ENCODE results near the gene ZSWIM5.

Gene ZSWIM5

DNA sequence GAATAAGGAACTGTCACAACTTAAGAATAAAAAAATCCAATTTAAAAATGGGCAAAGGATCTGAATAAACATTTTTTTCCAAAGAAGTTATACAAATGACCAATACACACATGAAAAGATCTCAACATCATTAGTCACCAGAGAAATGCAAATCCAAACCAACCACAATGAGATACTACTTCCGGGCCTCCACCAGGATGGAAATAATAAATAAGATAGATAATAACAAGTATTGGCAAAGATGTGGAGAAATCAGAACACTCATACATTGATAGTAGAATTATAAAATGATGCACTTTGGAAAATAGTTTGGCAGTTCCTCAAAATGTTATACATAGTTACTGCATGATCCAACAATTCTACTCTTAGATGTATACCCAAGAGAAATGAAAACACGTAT, 18.7 kb downstream of the ZSWIM5 start:
- TF ChIP-seq, protein P1, sequence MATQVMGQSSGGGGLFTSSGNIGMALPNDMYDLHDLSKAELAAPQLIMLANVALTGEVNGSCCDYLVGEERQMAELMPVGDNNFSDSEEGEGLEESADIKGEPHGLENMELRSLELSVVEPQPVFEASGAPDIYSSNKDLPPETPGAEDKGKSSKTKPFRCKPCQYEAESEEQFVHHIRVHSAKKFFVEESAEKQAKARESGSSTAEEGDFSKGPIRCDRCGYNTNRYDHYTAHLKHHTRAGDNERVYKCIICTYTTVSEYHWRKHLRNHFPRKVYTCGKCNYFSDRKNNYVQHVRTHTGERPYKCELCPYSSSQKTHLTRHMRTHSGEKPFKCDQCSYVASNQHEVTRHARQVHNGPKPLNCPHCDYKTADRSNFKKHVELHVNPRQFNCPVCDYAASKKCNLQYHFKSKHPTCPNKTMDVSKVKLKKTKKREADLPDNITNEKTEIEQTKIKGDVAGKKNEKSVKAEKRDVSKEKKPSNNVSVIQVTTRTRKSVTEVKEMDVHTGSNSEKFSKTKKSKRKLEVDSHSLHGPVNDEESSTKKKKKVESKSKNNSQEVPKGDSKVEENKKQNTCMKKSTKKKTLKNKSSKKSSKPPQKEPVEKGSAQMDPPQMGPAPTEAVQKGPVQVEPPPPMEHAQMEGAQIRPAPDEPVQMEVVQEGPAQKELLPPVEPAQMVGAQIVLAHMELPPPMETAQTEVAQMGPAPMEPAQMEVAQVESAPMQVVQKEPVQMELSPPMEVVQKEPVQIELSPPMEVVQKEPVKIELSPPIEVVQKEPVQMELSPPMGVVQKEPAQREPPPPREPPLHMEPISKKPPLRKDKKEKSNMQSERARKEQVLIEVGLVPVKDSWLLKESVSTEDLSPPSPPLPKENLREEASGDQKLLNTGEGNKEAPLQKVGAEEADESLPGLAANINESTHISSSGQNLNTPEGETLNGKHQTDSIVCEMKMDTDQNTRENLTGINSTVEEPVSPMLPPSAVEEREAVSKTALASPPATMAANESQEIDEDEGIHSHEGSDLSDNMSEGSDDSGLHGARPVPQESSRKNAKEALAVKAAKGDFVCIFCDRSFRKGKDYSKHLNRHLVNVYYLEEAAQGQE (IDR thresholded peaks at IDR 0.05; ENCODE audit: insufficient read depth in 1 of 2, low read depth in 2 of 2, low read length in 2 of 2): no peak
- no peak for TF ChIP-seq SIN3A (IDR thresholded peaks at IDR 0.05; ENCODE audit: borderline replicate concordance, insufficient read depth, low read length)
- TF ChIP-seq TAF1 (IDR thresholded peaks at IDR 0.05; ENCODE audit: borderline replicate concordance, insufficient read depth, low read length): no peak

DNA sequence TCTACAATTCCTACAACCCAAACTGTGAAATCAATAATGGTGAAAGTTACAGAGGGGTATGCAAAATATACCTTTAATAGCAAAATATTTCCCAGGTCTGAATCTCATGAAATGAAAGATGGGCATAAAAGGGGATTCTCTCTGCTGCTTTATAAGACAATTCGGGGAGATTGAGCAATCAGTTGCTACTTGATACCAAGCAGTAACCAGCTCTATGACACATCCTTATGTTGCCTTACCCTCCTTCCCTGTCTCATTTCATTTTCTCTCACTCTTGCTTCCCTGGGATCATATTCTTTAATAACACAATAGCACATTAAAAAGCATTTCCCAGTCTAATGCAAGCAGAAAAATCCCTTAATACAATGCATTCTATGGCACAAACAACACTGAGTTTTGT, 29.0 kb downstream of the ZSWIM5 start:
- TF ChIP-seq FOXP2 (optimal IDR thresholded peaks at IDR 0.05; ENCODE audit: borderline replicate concordance, extremely low read depth, extremely low read length, insufficient read depth) (no peak), SIN3A (IDR thresholded peaks at IDR 0.05; ENCODE audit: borderline replicate concordance, insufficient read depth, low read length) (no peak), TAF1 (IDR thresholded peaks at IDR 0.05; ENCODE audit: borderline replicate concordance, insufficient read depth, low read length) (no peak), POLR2AphosphoS5 (IDR thresholded peaks at IDR 0.05; ENCODE audit: low read depth, low read length) (no peak)
- TF ChIP-seq, protein P1 (IDR thresholded peaks at IDR 0.05; ENCODE audit: insufficient read depth in 1 of 2, low read depth in 2 of 2, low read length in 2 of 2): no peak

DNA sequence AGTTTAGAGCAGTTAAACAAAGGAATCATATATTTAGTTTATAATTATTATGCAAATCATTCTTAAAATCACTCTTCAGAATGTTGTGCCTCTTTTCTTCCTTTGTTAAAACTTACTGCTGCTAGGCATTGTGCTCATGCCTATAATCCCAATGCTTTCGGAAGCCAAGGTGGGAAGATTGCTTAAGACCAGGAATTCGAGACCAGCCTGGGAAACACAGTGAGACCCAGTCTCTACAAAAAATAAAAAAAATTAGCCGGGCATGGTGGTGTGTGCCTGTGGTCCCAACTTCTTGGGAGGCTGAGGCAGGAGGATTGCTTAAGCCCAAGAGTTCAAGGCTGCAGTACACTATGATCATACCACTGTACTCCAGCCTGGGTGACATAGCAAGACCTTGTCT, 33.6 kb downstream of the ZSWIM5 start:
- TF ChIP-seq FOXP2 (optimal IDR thresholded peaks at IDR 0.05; ENCODE audit: borderline replicate concordance, extremely low read depth, extremely low read length, insufficient read depth): no peak
- no peak for TF ChIP-seq POLR2AphosphoS5 (IDR thresholded peaks at IDR 0.05; ENCODE audit: low read depth, low read length)
- no peak for TF ChIP-seq SIN3A (IDR thresholded peaks at IDR 0.05; ENCODE audit: borderline replicate concordance, insufficient read depth, low read length)
- TF ChIP-seq, protein P1 (IDR thresholded peaks at IDR 0.05; ENCODE audit: insufficient read depth in 1 of 2, low read depth in 2 of 2, low read length in 2 of 2): no peak
- no peak for TF ChIP-seq TAF1 (IDR thresholded peaks at IDR 0.05; ENCODE audit: borderline replicate concordance, insufficient read depth, low read length)

DNA sequence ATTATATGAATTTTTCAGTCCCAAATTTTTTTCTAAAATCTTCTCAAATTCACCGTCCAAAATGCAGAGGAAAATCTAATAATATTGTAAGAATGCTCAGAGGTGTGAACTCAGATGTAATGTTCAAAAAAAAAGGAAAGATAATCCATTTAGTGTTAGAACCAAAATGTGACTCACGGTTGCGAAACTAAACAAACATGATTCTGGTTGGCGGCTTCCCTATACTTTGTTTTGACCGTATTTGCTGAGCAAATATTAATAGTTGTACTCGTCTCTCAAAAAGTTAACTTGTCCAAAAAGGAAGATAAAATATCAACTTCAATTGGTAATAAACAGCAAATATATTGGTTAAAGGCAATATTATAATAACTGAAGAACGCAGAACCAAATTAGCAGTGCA, 34.4 kb downstream of the ZSWIM5 start:
- TF ChIP-seq, protein P1 (IDR thresholded peaks at IDR 0.05; ENCODE audit: insufficient read depth in 1 of 2, low read depth in 2 of 2, low read length in 2 of 2): no peak
- no peak for TF ChIP-seq FOXP2 (optimal IDR thresholded peaks at IDR 0.05; ENCODE audit: borderline replicate concordance, extremely low read depth, extremely low read length, insufficient read depth)
- no peak for TF ChIP-seq SIN3A (IDR thresholded peaks at IDR 0.05; ENCODE audit: borderline replicate concordance, insufficient read depth, low read length)
- no peak for TF ChIP-seq TAF1 (IDR thresholded peaks at IDR 0.05; ENCODE audit: borderline replicate concordance, insufficient read depth, low read length)
- no peak for TF ChIP-seq POLR2AphosphoS5 (IDR thresholded peaks at IDR 0.05; ENCODE audit: low read depth, low read length)

DNA sequence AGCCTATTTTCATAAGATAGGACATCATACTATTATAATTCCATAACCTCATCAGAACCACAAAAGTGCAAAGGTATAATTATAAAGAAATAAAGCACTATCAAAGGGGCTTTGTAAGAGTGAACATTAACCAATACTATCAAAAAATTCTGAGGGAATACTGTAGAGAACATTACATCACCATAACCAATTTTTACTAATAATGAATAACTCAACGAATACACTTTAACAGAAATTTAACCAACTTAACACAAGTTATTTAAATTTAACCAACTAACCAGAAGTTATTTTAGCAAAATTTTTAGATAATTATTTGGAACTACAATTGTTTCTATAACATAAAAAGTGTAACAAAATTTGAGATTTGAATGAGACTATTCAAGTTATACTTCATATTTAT, 34.8 kb downstream of the ZSWIM5 start:
- TF ChIP-seq SIN3A (IDR thresholded peaks at IDR 0.05; ENCODE audit: borderline replicate concordance, insufficient read depth, low read length) (no peak), FOXP2 (optimal IDR thresholded peaks at IDR 0.05; ENCODE audit: borderline replicate concordance, extremely low read depth, extremely low read length, insufficient read depth) (no peak), POLR2AphosphoS5 (IDR thresholded peaks at IDR 0.05; ENCODE audit: low read depth, low read length) (no peak), TAF1 (IDR thresholded peaks at IDR 0.05; ENCODE audit: borderline replicate concordance, insufficient read depth, low read length) (no peak)
- TF ChIP-seq, protein P1 (IDR thresholded peaks at IDR 0.05; ENCODE audit: insufficient read depth in 1 of 2, low read depth in 2 of 2, low read length in 2 of 2): no peak

Measured in PFSK-1 (cell line).